HG02840 (cell line): ENCODE data around the gene KRTAP3-2.
"Not testable (repeated sequence)": the region's sequence is repeated elsewhere in the genome, so short reads cannot be mapped to it uniquely, and the experiment has no call there.

Experiments used
- ATAC-seq: cut with Tn5 transposase; IDR thresholded peaks from one replicate; pipeline ENCODE4 v1.9.1; 2021; ENCODE audit warnings: mild to moderate bottlenecking, moderate library complexity, moderate number of reproducible peaks; ENCODE audit not compliant: unreplicated experiment, low FRiP score

The KRTAP3-2 gene

GRCh38 chr17:40999563-40999962 is at the start of gene KRTAP3-2:
Gene KRTAP3-2 (minus strand): TSS chr17:40999906. CDS start chr17:40999853, 53 bp downstream.
- not testable (repeated sequence) for ATAC-seq

- ATAC-seq = no peak
Measured at GRCh38 chr17:41049110-41049509, 49.4 kb upstream of the KRTAP3-2 start.

- ATAC-seq = no peak
Measured at GRCh38 chr17:41048441-41048840, 48.7 kb upstream of the KRTAP3-2 start.

- ATAC-seq = not testable (repeated sequence)
Measured at GRCh38 chr17:41046735-41047465, 47.2 kb upstream of the KRTAP3-2 start, which contains the start of gene KRTAP2-1. Gene KRTAP2-1 (minus strand): TSS chr17:41047316. CDS start chr17:41047267, 49 bp downstream.

GRCh38 chr17:41042953-41043352 is 43.2 kb upstream of the KRTAP3-2 start:
- ATAC-seq = no peak

GRCh38 chr17:41040783-41041571 is 41.3 kb upstream of the KRTAP3-2 start, which contains the start of gene KRTAP1-1:
Gene KRTAP1-1 (minus strand): TSS chr17:41041450. CDS start chr17:41041397, 53 bp downstream.
- not testable (repeated sequence) for ATAC-seq

GRCh38 chr17:41037853-41038350 is 38.2 kb upstream of the KRTAP3-2 start:
- no peak for ATAC-seq

- ATAC-seq = not testable (repeated sequence)
Measured at GRCh38 chr17:41034346-41034935, 34.7 kb upstream of the KRTAP3-2 start, which contains the start of gene KRTAP1-3. Gene KRTAP1-3 (minus strand): TSS chr17:41034874. CDS start chr17:41034821, 53 bp downstream.

GRCh38 chr17:41029633-41030245 is 30.0 kb upstream of the KRTAP3-2 start, which contains the start of gene KRTAP1-4:
Gene KRTAP1-4 (minus strand): TSS chr17:41030195. CDS start chr17:41030078, 117 bp downstream.
- no peak for ATAC-seq

GRCh38 chr17:41026715-41027471 is 27.2 kb upstream of the KRTAP3-2 start, which contains the start of gene KRTAP1-5:
Gene KRTAP1-5 (minus strand): TSS chr17:41027208. CDS start chr17:41027155, 53 bp downstream.
- ATAC-seq = no peak

- ATAC-seq = no peak
Measured at GRCh38 chr17:41024697-41025096, 25.0 kb upstream of the KRTAP3-2 start.

GRCh38 chr17:41020336-41020735 is 20.6 kb upstream of the KRTAP3-2 start:
- no peak for ATAC-seq

GRCh38 chr17:41019415-41019814 is 19.7 kb upstream of the KRTAP3-2 start:
- no peak for ATAC-seq

- ATAC-seq = no peak
Measured at GRCh38 chr17:41018541-41018940, 18.8 kb upstream of the KRTAP3-2 start.

- ATAC-seq = no peak
Measured at GRCh38 chr17:41016578-41017215, 17.0 kb upstream of the KRTAP3-2 start.

GRCh38 chr17:41015454-41015853 is 15.7 kb upstream of the KRTAP3-2 start:
- ATAC-seq = no peak

- ATAC-seq = no peak
Measured at GRCh38 chr17:41013606-41014005, 13.9 kb upstream of the KRTAP3-2 start.

GRCh38 chr17:41013181-41013580 is 13.5 kb upstream of the KRTAP3-2 start:
- ATAC-seq = no peak
